ENCODE data around the gene ABCC5. TPM values are rescaled to one million over a fixed set of nuclear protein-coding genes. Genes with fewer than 3 reads are reported as not detected.

ABCC5 gene
- total and polyA plus RNA-seq, 2 experiments from 2014 or later: 27.8 to 41.4 TPM

- Histone ChIP-seq H3K4me3 (no peak overlapping the region), H3K27ac (no peak overlapping the region), H4K20me1 (ENCODE audit: insufficient read depth, poor library complexity, severe bottlenecking) (no peaks in the 10 kb centered on the region), H3K27me3 (no peaks in the 10 kb centered on the region), H3K4me2 (no peak overlapping the region), H3K9me3 (ENCODE audit: low read depth) (no peaks in the 10 kb centered on the region), H3K9me2 (replicated peaks; ENCODE audit: insufficient read depth) (no peaks in the 10 kb centered on the region), H3K4me1 (ENCODE audit: insufficient read depth) (peaks cover 5% of the 10 kb centered on the region), H2AFZ (no peak overlapping the region), H3K36me3 (replicated peaks; ENCODE audit: insufficient read depth, low read depth) (no peaks in the 10 kb centered on the region), H3K79me2 (no peaks in the 10 kb centered on the region)
- no peak for TF ChIP-seq EZH2 (IDR thresholded peaks at IDR 0.05; ENCODE audit: borderline replicate concordance)
- no peak for TF ChIP-seq CTCF (IDR thresholded peaks at IDR 0.05; ENCODE audit: poor library complexity)
- no peak for TF ChIP-seq EZH2phosphoT487 (IDR thresholded peaks at IDR 0.05; ENCODE audit: low read depth, severe bottlenecking, unreplicated experiment)
- DNase-seq (ENCODE audit: low spot score): no peak
- 93% methylated on average over 6 of the region's 6 CpGs for WGBS (ENCODE audit: low lambda C conversion rate, missing lambda C conversion rate)
Observed at GRCh38 chr3:183953471-183954070, 64.1 kb downstream of the ABCC5 start.

GRCh38 chr3:183951459-183951858 is 66.2 kb downstream of the ABCC5 start:
- Histone ChIP-seq H3K9me3 (ENCODE audit: low read depth) (no peaks in the 10 kb centered on the region), H4K20me1 (ENCODE audit: insufficient read depth, poor library complexity, severe bottlenecking) (no peaks in the 10 kb centered on the region), H3K36me3 (replicated peaks; ENCODE audit: insufficient read depth, low read depth) (no peaks in the 10 kb centered on the region), H3K4me1 (ENCODE audit: insufficient read depth) (no peaks in the 10 kb centered on the region), H3K9me2 (replicated peaks; ENCODE audit: insufficient read depth) (no peaks in the 10 kb centered on the region), H3K4me3 (no peak overlapping the region), H3K79me2 (no peaks in the 10 kb centered on the region), H2AFZ (no peak overlapping the region), H3K4me2 (no peak overlapping the region), H3K27ac (no peak overlapping the region), H3K27me3 (no peaks in the 10 kb centered on the region)
- DNase-seq (ENCODE audit: low spot score): no peak
- TF ChIP-seq EZH2 (IDR thresholded peaks at IDR 0.05; ENCODE audit: borderline replicate concordance) (no peak), EZH2phosphoT487 (IDR thresholded peaks at IDR 0.05; ENCODE audit: low read depth, severe bottlenecking, unreplicated experiment) (no peak), CTCF (IDR thresholded peaks at IDR 0.05; ENCODE audit: poor library complexity) (no peak)
- WGBS (ENCODE audit: low lambda C conversion rate, missing lambda C conversion rate): 88% methylated on average over 13 of the region's 13 CpGs

GRCh38 chr3:183949690-183950089 is 68.0 kb downstream of the ABCC5 start:
- TF ChIP-seq CTCF (IDR thresholded peaks at IDR 0.05; ENCODE audit: poor library complexity) (no peak), EZH2 (IDR thresholded peaks at IDR 0.05; ENCODE audit: borderline replicate concordance) (no peak), EZH2phosphoT487 (IDR thresholded peaks at IDR 0.05; ENCODE audit: low read depth, severe bottlenecking, unreplicated experiment) (no peak)
- no peaks in the 10 kb centered on the region for H3K9me2 ChIP-seq (replicated peaks; ENCODE audit: insufficient read depth)
- H3K9me3 ChIP-seq (ENCODE audit: low read depth): no peaks in the 10 kb centered on the region
- no peaks in the 10 kb centered on the region for H3K4me1 ChIP-seq (ENCODE audit: insufficient read depth)
- no peaks in the 10 kb centered on the region for H4K20me1 ChIP-seq (ENCODE audit: insufficient read depth, poor library complexity, severe bottlenecking)
- no peak overlapping the region for H3K4me2 ChIP-seq
- 76% methylated on average over 12 of the region's 12 CpGs for WGBS (ENCODE audit: low lambda C conversion rate, missing lambda C conversion rate)
- H3K27ac ChIP-seq: no peak overlapping the region
- no peak overlapping the region for H2AFZ ChIP-seq
- no peak overlapping the region for H3K4me3 ChIP-seq
- no peak for DNase-seq (ENCODE audit: low spot score)
- no peaks in the 10 kb centered on the region for H3K36me3 ChIP-seq (replicated peaks; ENCODE audit: insufficient read depth, low read depth)
- no peaks in the 10 kb centered on the region for H3K27me3 ChIP-seq
- H3K79me2 ChIP-seq: no peaks in the 10 kb centered on the region

Measured in hepatocyte (in vitro differentiated cells).